Left lung (tissue), 10 donors: Measurements from ENCODE around the gene GBX1. TPM values are rescaled to one million over a fixed set of nuclear protein-coding genes. Genes with fewer than 3 reads are reported as not detected.

Source experiments
- ATAC-seq: fragments of 200-7000 bp; cut with Tn5 transposase; one replicate; pipeline ENCODE4 v1.9.1; 2020; ENCODE audit warnings: moderate library complexity
- DNase-seq, 4 donors: peaks; one replicate each; pipeline ENCODE4 v3.0.0-alpha.2; 2013 to 2020
- H3K27ac ChIP-seq, 2 donors: fragments of 200-600 bp; sonication (generic) in 1 of 2; one replicate each; pipeline versions ENCODE4 v1.5.0 to v1.8.0; 2020 to 2021
- H3K27me3 ChIP-seq, 2 donors: fragments of 200-600 bp; sonication (generic) in 1 of 2; one replicate each; pipeline versions ENCODE4 v1.5.0 to v1.8.0; 2020 to 2021
- H3K36me3 ChIP-seq, 2 donors: fragments of 200-600 bp; sonication (generic) in 1 of 2; one replicate each; pipeline versions ENCODE4 v1.5.0 to v1.8.0; 2020 to 2021
- H3K4me1 ChIP-seq, 2 donors: fragments of 200-600 bp; one replicate each; pipeline ENCODE4 v1.8.0; 2021
- H3K4me3 ChIP-seq, 2 donors: fragments of 200-600 bp; sonication (generic) in 1 of 2; one replicate each; pipeline versions ENCODE4 v1.5.0 to v1.8.0; 2020 to 2021; ENCODE audit warnings: mild to moderate bottlenecking in 1 of 2
- H3K9me3 ChIP-seq, 2 donors: fragments of 200-600 bp; sonication (generic) in 1 of 2; one replicate each; pipeline versions ENCODE4 v1.5.0 to v1.8.0; 2020 to 2021
- CTCF ChIP-seq, 2 donors: fragments of 200-600 bp; sonication (generic) in 1 of 2; IDR thresholded peaks; one replicate each; pipeline versions ENCODE4 v1.5.0 to v1.8.0; 2021; ENCODE audit warnings: antibody characterized with exemption in 2 of 2
- intact Hi-C, 2 donors: fragments of 100-400 bp; cut with DNase I; formaldehyde crosslinking; loops; one replicate each; pipeline versions ENCODE4 v1.11.2 to v1.14.2; 2022
- polyA plus RNA-seq, 6 donors: library from polyadenylated mRNA; unstranded; fragments of 120-200 nt; gene quantifications; one replicate each; pipeline ENCODE4 v1.2.1, GENCODE V29; 2013; ENCODE audit not compliant: insufficient read length in 6 of 6
- total RNA-seq, 2 donors: library from RNA; stranded (reverse); fragmentation: NEBNext Ultra II Directional; extraction: Animal tissue kit (Norgen Biotek cat#: 25700); gene quantifications; one replicate each; pipeline ENCODE4 v1.2.1, GENCODE V29; 2021
- donor health status: DM: no; HTN: yes; CAD: no.
- donor health status: DM: no; HTN: no; CAD: no.

Gene GBX1
- total and polyA plus RNA-seq, 8 donors = 0.24 to 0.42 (median 0.28) TPM; not detected in 5

GRCh38 chr7:151201344-151201743 lies 33.9 kb upstream of the GBX1 start:
- peaks cover 0 to 35% of the 10 kb centered on the region in 2 donors for H3K27me3 ChIP-seq
- DNase-seq (no peak), ATAC-seq (no peak)
- no peaks in the 10 kb centered on the region for H3K36me3 ChIP-seq
- H3K9me3 ChIP-seq = no peaks in the 10 kb centered on the region
- H3K4me3 ChIP-seq = no peak overlapping the region
- intact Hi-C loops = no loop called here
- no peak for TF ChIP-seq CTCF (IDR thresholded peaks at IDR 0.05)
- no peaks in the 10 kb centered on the region for H3K4me1 ChIP-seq
- H3K27ac ChIP-seq = no peak overlapping the region

GRCh38 chr7:151198945-151199848 lies 31.7 kb upstream of the GBX1 start:
- DNase-seq (peak in 2 of 4 donors; percentile 75 to 81), ATAC-seq (peak; percentile 51)
- H3K36me3 ChIP-seq = no peaks in the 10 kb centered on the region
- no peaks in the 10 kb centered on the region for H3K4me1 ChIP-seq
- H3K4me3 ChIP-seq = no peak overlapping the region
- peaks cover 0 to 31% of the 10 kb centered on the region in 2 donors for H3K27me3 ChIP-seq
- H3K27ac ChIP-seq = peak overlapping the region in 1 of 2 donors; percentile 56
- intact Hi-C loops = no loop called here
- no peaks in the 10 kb centered on the region for H3K9me3 ChIP-seq
- TF ChIP-seq CTCF (IDR thresholded peaks at IDR 0.05) = no peak

- Histone ChIP-seq H3K4me1 (no peaks in the 10 kb centered on the region), H3K36me3 (no peaks in the 10 kb centered on the region), H3K27ac (no peak overlapping the region), H3K4me3 (no peak overlapping the region), H3K27me3 (peaks cover 0 to 24% of the 10 kb centered on the region in 2 donors), H3K9me3 (no peaks in the 10 kb centered on the region)
- ATAC-seq (no peak), DNase-seq (no peak)
- intact Hi-C loops = no loop called here
- no peak for TF ChIP-seq CTCF (IDR thresholded peaks at IDR 0.05)
Observed at GRCh38 chr7:151197932-151198331, 30.4 kb upstream of the GBX1 start.

- Histone ChIP-seq H3K36me3 (no peaks in the 10 kb centered on the region), H3K4me3 (no peak overlapping the region), H3K9me3 (no peaks in the 10 kb centered on the region), H3K27ac (no peak overlapping the region), H3K27me3 (peaks cover 0 to 24% of the 10 kb centered on the region in 2 donors), H3K4me1 (no peaks in the 10 kb centered on the region)
- ATAC-seq = no peak
- TF ChIP-seq CTCF (IDR thresholded peaks at IDR 0.05) = no peak
- intact Hi-C loops = no loop called here
- no peak for DNase-seq
Observed at GRCh38 chr7:151195616-151196450, 28.3 kb upstream of the GBX1 start.

GRCh38 chr7:151194188-151194587 lies 26.7 kb upstream of the GBX1 start:
- H3K27ac ChIP-seq = no peak overlapping the region
- no peak overlapping the region for H3K4me3 ChIP-seq
- H3K4me1 ChIP-seq = no peaks in the 10 kb centered on the region
- no peaks in the 10 kb centered on the region for H3K9me3 ChIP-seq
- intact Hi-C loops = no loop called here
- H3K27me3 ChIP-seq = peaks cover 0 to 24% of the 10 kb centered on the region in 2 donors
- TF ChIP-seq CTCF (IDR thresholded peaks at IDR 0.05) = no peak
- DNase-seq (no peak), ATAC-seq (no peak)
- H3K36me3 ChIP-seq = no peaks in the 10 kb centered on the region
